NCI-H1048 (cell line): ENCODE measurements around the gene TRPC3.
"Not testable (repeated sequence)": the region's sequence is repeated elsewhere in the genome, so short reads cannot be mapped to it uniquely, and the experiment has no call there.

Source experiments
- DNase-seq: peaks from one replicate; lab custom pipeline; 2025; lab: John Stamatoyannopoulos, UW

Gene TRPC3

GRCh38 chr4:121946644-121947043 lies 5.2 kb downstream of the TRPC3 start:
- no peak for DNase-seq

- DNase-seq, result no peak
Observed at GRCh38 chr4:121943941-121944340, 7.9 kb downstream of the TRPC3 start.

- no peak for DNase-seq
Observed at GRCh38 chr4:121939690-121940089, 12.2 kb downstream of the TRPC3 start.

- no peak for DNase-seq
Observed at GRCh38 chr4:121938282-121939092, 13.4 kb downstream of the TRPC3 start.

GRCh38 chr4:121936101-121936500 lies 15.8 kb downstream of the TRPC3 start:
- no peak for DNase-seq

- no peak for DNase-seq
Observed at GRCh38 chr4:121934635-121935034, 17.2 kb downstream of the TRPC3 start.

- DNase-seq, result no peak
Observed at GRCh38 chr4:121932212-121932974, 19.5 kb downstream of the TRPC3 start.

- no peak for DNase-seq
Observed at GRCh38 chr4:121930304-121930703, 21.6 kb downstream of the TRPC3 start.

- DNase-seq, result no peak
Observed at GRCh38 chr4:121927948-121928347, 23.9 kb downstream of the TRPC3 start.

- not testable (repeated sequence) for DNase-seq
Observed at GRCh38 chr4:121926490-121926889, 25.4 kb downstream of the TRPC3 start.

- DNase-seq, result no peak
Observed at GRCh38 chr4:121923306-121923705, 28.6 kb downstream of the TRPC3 start.

- no peak for DNase-seq
Observed at GRCh38 chr4:121913667-121914066, 38.2 kb downstream of the TRPC3 start.

GRCh38 chr4:121908346-121908745 lies 43.5 kb downstream of the TRPC3 start:
- DNase-seq, result no peak

GRCh38 chr4:121900132-121900983 lies 51.5 kb downstream of the TRPC3 start:
- DNase-seq, result no peak

- no peak for DNase-seq
Observed at GRCh38 chr4:121898150-121898549, 53.7 kb downstream of the TRPC3 start.

GRCh38 chr4:121888134-121888533 lies 63.7 kb downstream of the TRPC3 start:
- no peak for DNase-seq

GRCh38 chr4:121885115-121885514 lies 66.7 kb downstream of the TRPC3 start:
- DNase-seq, result no peak

- DNase-seq, result no peak
Observed at GRCh38 chr4:121881158-121881557, 70.7 kb downstream of the TRPC3 start.

- no peak for DNase-seq
Observed at GRCh38 chr4:121879135-121879534, 72.7 kb downstream of the TRPC3 start.

- no peak for DNase-seq
Observed at GRCh38 chr4:121877041-121877773, 74.7 kb downstream of the TRPC3 start.

GRCh38 chr4:121876070-121876469 lies 75.8 kb downstream of the TRPC3 start:
- no peak for DNase-seq

GRCh38 chr4:121875652-121876051 lies 76.2 kb downstream of the TRPC3 start:
- DNase-seq, result no peak
